Measurements from ENCODE around the gene EN1.

DNA sequence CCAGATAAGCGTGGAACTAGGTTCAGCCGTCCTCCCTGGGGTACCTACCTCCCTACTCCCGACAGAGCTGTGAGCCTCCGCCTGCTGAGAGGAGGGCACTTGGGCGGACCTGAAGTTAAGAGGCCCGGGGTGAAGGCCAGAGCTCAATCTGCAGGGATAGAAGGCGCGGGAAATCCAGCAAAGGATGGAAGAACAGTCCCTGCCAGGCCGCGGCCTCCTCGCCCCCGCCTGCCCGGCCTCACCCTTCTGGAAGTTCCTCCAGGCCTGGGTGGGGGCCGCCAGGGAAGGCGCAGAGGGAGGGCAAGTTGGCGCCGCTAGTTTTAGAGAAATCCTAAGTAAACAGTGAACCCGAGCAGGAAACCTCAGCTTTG is 13.0 kb downstream of the EN1 start:
- TF ChIP-seq, protein P1, sequence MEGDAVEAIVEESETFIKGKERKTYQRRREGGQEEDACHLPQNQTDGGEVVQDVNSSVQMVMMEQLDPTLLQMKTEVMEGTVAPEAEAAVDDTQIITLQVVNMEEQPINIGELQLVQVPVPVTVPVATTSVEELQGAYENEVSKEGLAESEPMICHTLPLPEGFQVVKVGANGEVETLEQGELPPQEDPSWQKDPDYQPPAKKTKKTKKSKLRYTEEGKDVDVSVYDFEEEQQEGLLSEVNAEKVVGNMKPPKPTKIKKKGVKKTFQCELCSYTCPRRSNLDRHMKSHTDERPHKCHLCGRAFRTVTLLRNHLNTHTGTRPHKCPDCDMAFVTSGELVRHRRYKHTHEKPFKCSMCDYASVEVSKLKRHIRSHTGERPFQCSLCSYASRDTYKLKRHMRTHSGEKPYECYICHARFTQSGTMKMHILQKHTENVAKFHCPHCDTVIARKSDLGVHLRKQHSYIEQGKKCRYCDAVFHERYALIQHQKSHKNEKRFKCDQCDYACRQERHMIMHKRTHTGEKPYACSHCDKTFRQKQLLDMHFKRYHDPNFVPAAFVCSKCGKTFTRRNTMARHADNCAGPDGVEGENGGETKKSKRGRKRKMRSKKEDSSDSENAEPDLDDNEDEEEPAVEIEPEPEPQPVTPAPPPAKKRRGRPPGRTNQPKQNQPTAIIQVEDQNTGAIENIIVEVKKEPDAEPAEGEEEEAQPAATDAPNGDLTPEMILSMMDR (IDR thresholded peaks at IDR 0.05) = no peak
- no peak for TF ChIP-seq POLR2A (IDR thresholded peaks at IDR 0.05)
- no peak for TF ChIP-seq EP300 (IDR thresholded peaks at IDR 0.05)
- TF ChIP-seq POLR2AphosphoS5 (IDR thresholded peaks at IDR 0.05) = no peak

Data from upper lobe of left lung (tissue), 4 donors.